Pancreas (tissue), 10 donors: ENCODE data around the gene NXPH1. TPM values are rescaled to one million over a fixed set of nuclear protein-coding genes. Genes with fewer than 3 reads are reported as not detected.

Source experiments
- ATAC-seq, 4 donors: fragments of 200-7000 bp; cut with Tn5 transposase; one replicate each; pipeline versions ENCODE4 v1.8.0 to v1.9.1; 2020; ENCODE audit warnings: mild to moderate bottlenecking in 4 of 4, moderate library complexity in 4 of 4
- DNase-seq, 6 donors: peaks; one replicate each; pipeline ENCODE4 v3.0.0-alpha.2; 2020
- FAIRE-seq: peaks from 2 replicates; lab custom pipeline; 2012; peaks lifted over from hg19 to GRCh38; lab: Jason Lieb, UNC
- H3K27ac ChIP-seq, 4 donors: fragments of 200-600 bp; sonication (generic); 1 replicate in 3 of 4; 2 replicates in 1 of 4; pipeline versions ENCODE4 v1.5.0 to v1.8.0; 2020
- H3K27me3 ChIP-seq, 4 donors: fragments of 200-600 bp; one replicate each; pipeline ENCODE4 v1.8.0; 2021
- H3K36me3 ChIP-seq, 3 donors: fragments of 200-600 bp; sonication (generic) in 1 of 3; one replicate each; pipeline versions ENCODE4 v1.5.0 to v1.8.0; 2020 to 2021
- H3K4me1 ChIP-seq, 3 donors: fragments of 200-600 bp; one replicate each; pipeline ENCODE4 v1.8.0; 2021
- H3K4me3 ChIP-seq, 4 donors: fragments of 200-600 bp; sonication (generic) in 2 of 4; one replicate each; pipeline versions ENCODE4 v1.5.0 to v1.8.0; 2020 to 2021
- H3K9me3 ChIP-seq, 4 donors: fragments of 200-600 bp; one replicate each; pipeline ENCODE4 v1.8.0; 2021
- CTCF ChIP-seq, 4 donors: fragments of 200-600 bp; sonication (generic) in 3 of 4; IDR thresholded peaks; one replicate each; pipeline versions ENCODE4 v1.5.0 to v1.8.0; 2021; ENCODE audit warnings: antibody characterized with exemption in 4 of 4
- WGBS, 2 donors: extraction: QIAGEN DNeasy Blood & Tissue Kit; methylation state at CpG; one replicate each; pipeline ENCODE4 v1.1.7; 2013; 5-methylcytosine and 5-hydroxymethylcytosine counted together
- intact Hi-C, 3 donors: fragments of 100-400 bp; cut with DNase I; formaldehyde crosslinking; loops; one replicate each; pipeline versions ENCODE4 v1.11.1 to v1.14.2; 2022
- polyA plus RNA-seq, 2 donors: library from polyadenylated mRNA; stranded (reverse); fragments of 200-250 nt; gene quantifications; one replicate each; pipeline ENCODE4 v1.2.3, GENCODE V29; 2013
- total RNA-seq, 6 donors: library from RNA; stranded (reverse); fragmentation: NEBNext Ultra II Directional in 4 of 6; extraction: Animal tissue kit (Norgen Biotek cat#: 25700) in 4 of 6; gene quantifications; one replicate each; pipeline versions ENCODE4 v1.2.1 to v1.2.4, GENCODE V29; 2021 to 2023
- donor health status: healthy with polysubstance abuse.
- donor health status: DM: no; HTN: no; CAD: no; lungs with moderate emphysema.
- donor health status: DM: no; HTN: no; CAD: no.
- donor health status: control.
- donor health status: control.
- donor health status: Bipolar disorder and iron deficiency.
- donor health status: DM: yes; HTN: yes; CAD: no.
- donor health status: DM: no; HTN: no; CAD: no.
- donor health status: DM: no; HTN: no; CAD: no.
- donor health status: DM: yes; HTN: yes; CAD: no.

The NXPH1 gene
- total and polyA plus RNA-seq, 8 donors = not detected

DNA sequence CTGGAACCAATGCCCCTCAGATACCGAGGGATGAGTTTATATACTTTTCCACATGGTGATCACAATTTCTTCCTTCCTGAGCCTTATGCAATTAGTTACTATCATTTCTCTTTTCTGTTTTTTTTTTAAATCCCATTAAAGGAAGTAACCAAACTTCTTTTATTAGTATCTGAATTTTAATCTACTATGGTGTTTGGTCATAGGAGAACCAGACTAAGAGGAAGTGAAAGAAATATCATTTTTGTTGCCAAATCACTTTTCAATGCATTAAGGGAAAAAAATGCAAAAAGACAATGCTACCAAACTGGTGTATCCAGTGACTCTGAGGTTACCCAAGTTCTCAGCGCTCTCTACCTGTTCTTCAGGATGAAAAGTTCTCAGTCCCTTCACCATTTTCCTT, 167.7 kb downstream of the NXPH1 start:
- Histone ChIP-seq H3K27ac (no peak overlapping the region), H3K4me1 (no peaks in the 10 kb centered on the region), H3K36me3 (no peaks in the 10 kb centered on the region), H3K4me3 (no peak overlapping the region), H3K9me3 (no peaks in the 10 kb centered on the region), H3K27me3 (no peaks in the 10 kb centered on the region)
- intact Hi-C loops = no loop called here
- DNase-seq = no peak
- TF ChIP-seq CTCF (IDR thresholded peaks at IDR 0.05) = no peak
- 81 to 95% methylated on average over 2 of the region's 2 CpGs for WGBS, 2 donors
- no peak for ATAC-seq
- FAIRE-seq = no peak

GRCh38 chr7:8605221-8605620, 171.8 kb downstream of the NXPH1 start:
- no peak for TF ChIP-seq CTCF (IDR thresholded peaks at IDR 0.05)
- Histone ChIP-seq H3K4me3 (no peak overlapping the region), H3K27ac (no peak overlapping the region), H3K27me3 (no peaks in the 10 kb centered on the region), H3K9me3 (no peaks in the 10 kb centered on the region), H3K4me1 (no peaks in the 10 kb centered on the region), H3K36me3 (no peaks in the 10 kb centered on the region)
- DNase-seq (no peak), ATAC-seq (no peak), FAIRE-seq (no peak)
- intact Hi-C loops = no loop called here
- WGBS, 2 donors = 63 to 80% methylated on average over 1 of the region's 1 CpG

DNA sequence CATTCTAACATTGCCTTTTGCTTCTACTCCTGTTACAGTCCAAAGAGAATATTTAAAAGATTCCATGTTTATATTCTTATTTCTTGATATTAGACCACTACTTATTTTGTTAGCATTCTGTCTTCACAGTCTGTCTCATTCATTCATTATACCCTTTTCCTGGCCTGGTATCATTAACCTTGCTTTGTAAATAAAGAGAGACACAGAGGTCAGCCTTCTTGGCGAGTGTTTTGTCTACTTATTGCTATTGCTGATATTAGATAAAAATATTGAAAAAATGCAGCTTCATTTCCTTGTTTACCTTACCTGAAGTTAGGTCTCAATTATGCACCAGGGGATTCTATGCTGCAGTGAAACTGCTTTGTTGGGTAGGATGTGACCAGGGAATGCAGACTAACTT, 179.2 kb downstream of the NXPH1 start:
- TF ChIP-seq CTCF (IDR thresholded peaks at IDR 0.05) = no peak
- Histone ChIP-seq H3K9me3 (no peaks in the 10 kb centered on the region), H3K4me1 (peaks cover 0 to 4% (median 0%) of the 10 kb centered on the region in 3 donors), H3K4me3 (no peak overlapping the region), H3K27me3 (no peaks in the 10 kb centered on the region), H3K27ac (no peak overlapping the region), H3K36me3 (no peaks in the 10 kb centered on the region)
- no peak for DNase-seq
- WGBS, 2 donors = 4 to 6% methylated on average over 1 of the region's 1 CpG
- ATAC-seq = peak in 1 of 4 donors; percentile 73
- no peak for FAIRE-seq
- intact Hi-C loops = no loop called here

- Histone ChIP-seq H3K27ac (no peak overlapping the region), H3K9me3 (no peaks in the 10 kb centered on the region), H3K36me3 (no peaks in the 10 kb centered on the region), H3K4me3 (no peak overlapping the region), H3K4me1 (peaks cover 0 to 4% (median 0%) of the 10 kb centered on the region in 3 donors), H3K27me3 (no peaks in the 10 kb centered on the region)
- TF ChIP-seq CTCF (IDR thresholded peaks at IDR 0.05) = no peak
- intact Hi-C loops = no loop called here
- no peak for ATAC-seq
- 82 to 88% methylated on average over 2 of the region's 2 CpGs for WGBS, 2 donors
- DNase-seq = no peak
- no peak for FAIRE-seq
Observed at GRCh38 chr7:8613191-8613590, 179.8 kb downstream of the NXPH1 start.

DNA sequence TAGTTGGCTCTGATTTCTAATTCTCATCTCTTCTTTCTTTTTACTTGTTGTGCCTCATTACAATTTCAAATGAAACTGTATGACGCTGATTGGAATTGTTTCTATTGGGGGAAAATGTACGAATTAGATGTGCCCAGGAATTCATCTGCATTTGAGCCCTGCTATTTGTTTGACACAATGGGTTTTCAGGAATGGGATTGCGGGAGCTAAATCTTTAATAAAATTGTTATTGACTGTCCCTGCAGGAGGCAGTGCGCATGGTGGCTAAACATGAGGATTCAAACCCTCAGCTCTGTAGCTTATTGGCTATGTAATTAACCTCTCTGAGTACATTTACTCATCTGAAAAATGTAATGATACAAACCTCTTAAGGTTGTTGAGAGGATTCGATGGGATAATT, 181.6 kb downstream of the NXPH1 start:
- ATAC-seq = no peak
- H3K9me3 ChIP-seq = no peaks in the 10 kb centered on the region
- no peak for TF ChIP-seq CTCF (IDR thresholded peaks at IDR 0.05)
- no peaks in the 10 kb centered on the region for H3K36me3 ChIP-seq
- FAIRE-seq = no peak
- 58 to 62% methylated on average over 5 of the region's 5 CpGs for WGBS, 2 donors
- no peaks in the 10 kb centered on the region for H3K27me3 ChIP-seq
- H3K4me3 ChIP-seq = no peak overlapping the region
- intact Hi-C loops = no loop called here
- peaks cover 0 to 4% (median 0%) of the 10 kb centered on the region in 3 donors for H3K4me1 ChIP-seq
- DNase-seq = no peak
- H3K27ac ChIP-seq = no peak overlapping the region
